CD4-positive, alpha-beta T cell treated with Interleukin-4 for 4 hours (primary cell): ENCODE results near the gene MPDZ.

Experiments used
- DNase-seq: peaks from one replicate; pipeline ENCODE4 v3.0.0-alpha.2; 2020

The MPDZ gene

DNA sequence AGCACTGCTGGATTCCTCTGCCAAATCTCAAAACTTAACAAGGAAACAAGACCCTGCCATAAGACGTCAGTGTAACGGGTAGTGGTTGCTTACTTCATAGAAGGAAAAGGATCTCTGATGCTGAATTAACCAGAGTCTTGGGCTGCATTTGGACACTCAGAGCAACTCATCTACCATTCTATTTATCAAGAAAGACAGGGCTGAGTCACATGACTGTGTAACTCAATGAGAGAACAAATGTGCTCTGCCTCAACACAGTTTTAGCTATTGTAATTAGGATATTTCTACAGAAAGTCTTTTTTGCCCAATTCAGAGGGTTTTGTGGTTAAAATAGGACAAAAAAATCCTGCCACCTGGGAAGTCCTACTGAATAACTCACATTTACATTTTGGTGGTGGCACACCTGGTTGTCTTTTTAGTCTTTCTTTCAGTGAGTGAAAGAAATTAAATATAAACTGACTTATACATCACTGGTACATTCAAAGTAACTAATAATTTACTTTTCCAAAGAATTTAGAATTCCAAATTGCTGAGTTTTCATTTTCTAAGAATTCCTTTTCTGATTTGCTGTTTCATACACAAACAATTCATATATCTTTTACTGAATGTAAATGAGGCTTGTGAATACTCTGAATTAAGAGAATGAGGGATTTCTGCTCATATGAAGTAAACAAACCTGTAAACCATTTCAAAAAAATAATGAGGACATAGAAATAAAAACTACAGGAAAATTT is 104.4 kb downstream of the MPDZ start:
- DNase-seq, result no peak

DNA sequence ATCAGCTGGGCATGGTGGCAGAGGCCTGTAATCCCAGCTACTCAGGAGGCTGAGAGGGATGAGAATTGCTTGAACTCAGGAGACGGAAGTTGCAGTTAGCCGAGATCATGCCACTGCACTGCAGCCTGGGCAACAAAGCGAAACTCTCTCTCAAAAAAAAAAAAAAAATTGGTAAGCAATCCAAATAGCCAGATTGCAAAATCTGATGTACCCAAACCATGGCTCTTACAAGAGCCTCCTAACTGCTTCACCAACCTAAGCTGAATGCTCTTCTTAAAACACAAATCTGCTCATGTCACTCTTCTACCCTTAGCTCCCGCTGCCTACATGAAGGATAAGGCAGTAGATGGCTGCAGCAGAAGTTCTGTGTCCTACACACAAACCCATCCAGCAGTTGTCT is 105.9 kb downstream of the MPDZ start:
- no peak for DNase-seq

DNA sequence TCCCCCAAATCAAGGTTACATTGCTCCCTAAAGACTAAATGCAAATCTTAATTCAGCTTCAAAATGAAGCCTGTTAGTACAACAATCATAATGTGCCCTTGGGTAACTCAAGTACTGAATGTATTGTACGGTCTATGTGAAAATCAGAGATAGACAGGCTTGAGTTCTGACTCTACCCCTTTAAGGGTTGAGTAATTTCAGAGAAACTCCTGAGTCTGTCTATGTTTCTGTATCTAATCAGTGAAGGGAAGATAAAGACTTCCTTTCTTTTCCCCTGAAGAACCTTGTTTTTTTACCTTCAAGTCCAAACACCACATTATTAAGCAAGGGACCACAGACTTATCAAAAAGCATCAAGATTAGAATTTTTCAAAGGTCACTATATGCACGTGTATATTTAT is 108.2 kb downstream of the MPDZ start:
- DNase-seq, result no peak

DNA sequence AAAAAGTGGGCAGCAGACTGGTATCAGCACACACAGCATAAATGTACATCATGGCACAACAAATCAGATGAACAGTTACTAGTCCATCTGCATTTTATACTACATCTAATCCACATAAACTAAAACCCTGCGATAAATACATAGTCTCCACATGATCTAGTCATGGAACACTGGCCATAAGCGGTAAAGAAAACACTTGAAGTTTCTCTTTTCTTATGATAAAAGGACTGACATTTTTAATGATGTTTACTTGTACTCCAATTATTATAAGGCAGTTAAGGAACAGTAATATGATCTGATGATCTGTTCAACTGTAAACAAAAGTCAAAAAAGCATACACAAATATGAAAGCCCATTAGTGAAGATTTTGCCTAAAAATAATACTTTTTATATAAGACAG is 112.5 kb downstream of the MPDZ start:
- DNase-seq, result no peak

DNA sequence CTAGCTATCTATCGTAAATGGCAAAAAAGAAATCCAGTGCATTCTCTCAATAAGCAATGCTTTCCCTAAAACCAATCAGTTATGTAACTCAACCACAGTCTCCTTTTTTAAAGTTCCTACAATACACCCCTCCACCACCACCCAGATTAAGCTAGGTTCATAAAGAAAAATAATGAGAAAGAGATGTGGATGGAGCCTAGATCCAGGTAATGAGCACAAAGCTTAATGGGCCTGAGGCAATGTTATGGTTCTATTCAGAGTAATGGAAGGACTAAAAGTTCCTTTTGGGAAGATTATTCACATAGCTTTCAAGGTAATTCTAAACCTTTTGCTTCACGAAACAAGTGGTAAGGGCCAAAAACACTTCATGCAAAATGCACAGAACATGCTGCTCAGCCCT is 113.5 kb downstream of the MPDZ start:
- no peak for DNase-seq

DNA sequence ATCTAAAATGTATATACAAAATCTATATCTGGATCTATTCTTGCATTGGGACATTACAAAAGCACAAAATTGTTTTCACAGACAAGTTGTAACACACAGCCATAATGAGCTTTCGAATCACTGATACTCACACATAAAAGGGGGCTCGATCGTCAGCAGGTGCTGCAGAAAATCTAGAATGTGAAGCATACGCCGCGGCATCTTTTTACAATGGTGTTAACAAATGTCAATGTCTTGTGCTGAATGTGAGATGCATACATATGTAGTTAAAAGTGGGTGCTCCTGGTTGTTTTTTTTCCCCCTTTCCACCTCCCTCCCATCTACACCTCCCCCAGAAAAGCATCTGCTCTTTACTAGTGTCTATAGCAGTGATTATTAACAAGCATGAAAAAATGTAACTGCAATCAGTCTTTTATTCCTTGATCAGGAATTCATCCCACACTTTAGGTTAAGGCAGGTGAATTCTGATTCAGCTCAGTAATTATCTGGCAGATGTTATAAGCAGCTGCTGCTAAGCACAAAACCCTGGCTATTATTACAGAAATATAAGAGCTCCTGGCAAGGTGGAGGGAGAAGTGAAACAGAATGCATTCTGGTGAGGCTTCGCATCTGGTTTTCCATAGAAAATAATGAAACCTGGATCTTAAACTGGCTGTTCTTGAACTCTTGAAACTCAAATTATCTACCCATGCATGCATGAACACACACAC is 114.1 kb downstream of the MPDZ start:
- no peak for DNase-seq

DNA sequence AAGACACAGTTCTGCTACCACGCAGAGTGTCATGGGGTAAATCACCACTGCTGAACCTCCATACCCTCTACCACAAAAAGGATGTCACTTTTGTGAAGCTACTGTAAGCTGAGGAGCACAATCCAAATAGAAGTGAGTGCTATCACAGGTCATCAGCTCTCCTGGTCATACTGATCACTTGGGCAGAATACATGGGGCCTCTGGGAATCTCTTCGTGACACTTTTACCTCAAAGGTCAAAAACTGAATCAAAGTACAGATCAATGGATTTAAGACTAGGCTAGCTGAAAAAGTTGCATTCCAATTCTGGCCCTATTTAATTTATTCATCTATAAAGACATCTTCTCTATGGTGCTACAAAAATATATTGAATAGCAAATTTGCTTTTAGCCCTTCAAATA is 115.5 kb downstream of the MPDZ start:
- DNase-seq, result no peak

DNA sequence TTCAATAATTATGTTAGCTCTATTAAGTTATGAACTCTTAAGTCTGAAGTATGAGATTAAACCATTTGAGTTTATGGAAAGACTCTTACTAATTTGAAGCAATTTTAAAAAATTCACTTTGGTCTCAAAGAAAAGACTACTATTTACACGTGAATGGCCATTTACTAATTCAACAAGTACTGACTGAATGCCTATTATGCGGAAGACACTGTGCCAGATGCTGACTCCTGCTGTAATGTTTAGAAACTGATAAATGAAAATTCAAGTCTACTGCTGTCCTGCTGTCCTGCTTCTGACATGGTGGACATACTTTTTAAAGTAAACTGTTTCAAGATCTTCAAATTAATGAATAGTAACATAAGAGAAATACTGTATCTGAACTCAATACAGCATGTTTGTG is 116.2 kb downstream of the MPDZ start:
- no peak for DNase-seq

DNA sequence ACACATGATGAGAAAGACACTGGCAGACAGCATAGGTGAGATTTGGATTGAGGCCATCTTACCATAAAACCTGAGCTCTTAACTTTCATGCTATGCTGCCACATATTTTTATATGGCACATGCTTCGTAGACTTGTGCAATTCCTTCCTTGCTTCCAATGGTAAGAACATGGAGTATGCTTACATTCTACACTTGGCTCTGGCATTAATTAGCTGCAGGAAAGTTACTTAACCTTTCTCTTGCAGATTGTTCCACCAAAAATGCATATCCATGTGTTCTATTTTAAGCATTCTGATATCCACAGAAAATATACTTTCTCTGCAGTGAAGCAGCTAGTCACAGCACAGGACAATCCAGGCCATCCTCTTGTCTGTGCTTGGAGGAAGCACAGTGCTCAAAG is 119.4 kb downstream of the MPDZ start:
- no peak for DNase-seq

DNA sequence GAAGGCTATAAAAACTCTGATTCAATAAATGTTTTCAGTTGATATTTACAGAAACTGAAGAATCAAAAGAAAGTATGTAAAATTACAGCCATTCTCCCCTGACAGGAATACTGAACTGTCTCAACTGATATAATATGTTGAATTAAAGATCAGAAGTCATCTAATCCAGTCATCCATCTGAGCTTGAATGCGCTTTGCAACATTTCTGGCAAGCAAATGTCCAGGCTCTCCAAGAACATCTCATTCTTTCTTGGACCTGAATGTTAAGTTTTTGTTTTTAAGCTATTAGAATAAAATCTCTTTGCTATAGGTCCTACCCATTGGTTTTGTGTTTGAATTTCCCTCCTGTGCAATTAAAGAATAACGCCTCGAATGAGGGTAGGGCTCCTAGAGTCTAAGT is 120.5 kb downstream of the MPDZ start:
- DNase-seq, result no peak

DNA sequence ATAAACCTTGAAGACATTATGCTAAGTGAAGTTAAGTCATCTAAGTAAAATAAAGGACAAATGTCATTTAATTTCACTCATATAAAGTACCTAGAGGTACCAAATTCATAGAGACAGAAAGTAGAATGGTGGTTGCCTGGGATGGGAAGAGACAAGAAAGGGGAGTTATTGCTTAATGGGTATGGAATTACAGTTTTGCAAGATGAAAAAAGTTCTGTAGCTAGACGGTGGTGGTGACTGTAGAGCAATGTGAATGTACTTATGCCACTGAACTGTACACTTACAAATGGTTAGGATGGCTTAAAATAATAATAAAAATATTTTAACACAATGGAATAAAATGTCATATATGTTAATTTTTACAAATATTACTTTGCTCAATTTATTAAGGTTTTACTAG is 128.0 kb downstream of the MPDZ start:
- DNase-seq, result no peak

DNA sequence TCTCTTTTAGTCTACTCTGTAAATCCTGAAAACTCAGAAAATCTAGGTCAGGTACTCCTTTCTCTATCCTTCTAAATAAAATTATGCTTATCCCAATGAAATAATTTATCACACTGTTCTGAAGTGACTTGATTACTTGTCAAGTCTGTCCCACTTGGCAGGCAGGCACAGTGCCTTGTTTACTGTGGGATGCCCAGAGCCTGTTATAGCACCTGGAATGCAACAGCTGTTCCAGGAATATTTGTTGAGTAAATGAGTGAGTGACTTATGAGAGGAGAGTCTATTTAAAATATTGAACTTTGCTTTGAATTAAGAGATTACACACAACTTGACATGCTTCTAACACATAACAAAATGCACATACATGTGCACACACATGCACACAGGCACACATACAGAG is 130.0 kb downstream of the MPDZ start:
- DNase-seq, result no peak

DNA sequence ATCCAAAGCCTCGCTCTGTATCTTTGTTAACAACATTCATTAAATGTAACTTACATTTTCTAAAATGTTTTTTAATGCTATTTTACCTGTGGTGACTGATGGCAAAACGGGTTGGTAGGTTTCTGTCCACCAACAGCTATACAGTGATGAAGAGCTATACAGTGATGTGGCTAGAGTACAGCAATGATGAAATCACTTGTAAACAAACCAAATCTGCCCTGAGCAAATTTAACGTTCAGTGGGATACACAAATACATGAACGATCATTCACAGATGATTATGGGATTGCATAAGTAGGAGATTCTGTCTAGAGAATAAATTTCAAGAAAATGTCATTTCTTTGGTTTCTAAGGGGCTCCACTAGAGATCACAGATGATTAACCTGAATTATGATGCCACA is 132.7 kb downstream of the MPDZ start:
- no peak for DNase-seq

DNA sequence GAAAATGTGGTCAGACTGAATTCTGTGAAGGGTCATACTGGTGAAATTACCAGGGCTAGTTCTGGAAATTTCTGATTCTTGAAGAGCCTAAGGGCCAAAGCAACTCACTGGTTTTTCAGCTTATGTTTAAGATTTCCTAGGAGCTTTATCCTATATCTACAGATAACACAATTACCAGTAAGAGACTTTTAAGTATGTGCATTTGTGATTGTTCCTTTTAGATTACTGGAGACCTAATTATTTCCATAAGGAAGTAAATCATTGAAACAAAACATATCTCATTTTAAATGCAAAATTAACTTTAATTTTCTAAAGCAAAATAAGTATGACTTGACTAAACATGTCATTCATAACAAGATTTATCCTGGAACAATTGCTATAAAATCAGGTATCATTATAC is 134.2 kb downstream of the MPDZ start:
- DNase-seq, result no peak

DNA sequence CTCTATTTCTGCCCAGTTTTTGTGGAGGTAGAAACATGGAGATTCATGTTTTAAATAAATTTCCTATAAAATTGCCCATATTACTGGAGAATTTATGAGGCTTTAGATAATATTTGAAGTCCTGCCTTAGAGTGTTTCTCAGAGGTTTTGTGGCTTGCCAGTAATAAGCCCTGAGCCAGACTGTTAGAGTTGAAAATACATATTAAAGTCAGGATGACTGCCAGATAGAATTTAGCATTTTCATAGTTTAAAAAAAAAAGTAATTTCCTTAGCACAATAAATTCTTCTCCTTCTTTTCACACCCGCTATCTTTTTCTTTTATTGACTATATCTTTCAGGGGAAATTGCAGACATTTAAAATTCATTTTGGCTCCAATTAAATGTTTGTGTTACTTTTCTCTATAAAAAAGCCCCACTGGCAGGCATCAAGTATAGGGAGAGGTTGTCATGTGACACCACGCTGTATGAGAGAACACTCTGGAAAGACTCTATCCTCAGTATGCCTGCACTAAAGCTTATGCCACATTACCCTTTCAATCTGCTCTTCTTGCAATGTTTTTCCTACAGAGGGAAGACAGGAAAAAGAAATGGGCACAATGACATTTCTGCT is 135.2 kb downstream of the MPDZ start:
- no peak for DNase-seq

DNA sequence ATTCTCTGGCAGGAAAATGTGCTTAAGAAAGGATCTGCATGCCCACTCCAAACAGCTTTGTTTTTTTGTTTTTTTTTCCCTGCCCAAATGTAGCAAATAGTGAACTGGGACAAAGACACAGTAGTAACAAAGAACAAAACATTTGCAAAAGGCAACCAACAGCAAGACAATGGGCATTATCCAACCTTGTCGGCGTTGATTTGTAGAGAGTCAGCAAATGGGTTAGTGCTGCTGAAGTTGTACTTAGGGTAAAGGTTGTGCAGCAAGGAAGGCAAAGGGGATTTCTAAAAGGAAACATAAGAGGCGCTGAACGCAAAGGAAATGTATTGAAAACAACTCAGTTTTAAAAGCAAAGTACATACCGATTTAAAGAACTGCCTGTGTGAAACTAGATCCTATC is 136.2 kb downstream of the MPDZ start:
- DNase-seq, result no peak

DNA sequence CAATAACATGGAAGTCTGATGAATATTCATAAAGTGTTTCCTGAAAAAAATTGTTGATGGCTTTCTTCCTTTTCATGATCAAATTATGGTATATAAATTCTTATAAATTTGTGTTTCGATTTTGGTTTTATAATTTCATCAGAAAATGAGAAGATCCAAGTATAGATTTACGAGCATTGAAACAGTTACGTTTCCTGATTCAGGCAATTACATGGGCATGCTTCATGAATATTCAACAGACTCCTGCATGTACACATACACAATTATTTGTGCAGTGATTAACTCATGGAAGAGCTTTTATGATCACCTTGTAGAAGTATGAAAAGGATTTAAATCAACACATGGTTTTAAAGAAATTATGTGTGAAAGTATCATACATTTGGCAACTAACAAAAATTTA is 136.7 kb downstream of the MPDZ start:
- no peak for DNase-seq

DNA sequence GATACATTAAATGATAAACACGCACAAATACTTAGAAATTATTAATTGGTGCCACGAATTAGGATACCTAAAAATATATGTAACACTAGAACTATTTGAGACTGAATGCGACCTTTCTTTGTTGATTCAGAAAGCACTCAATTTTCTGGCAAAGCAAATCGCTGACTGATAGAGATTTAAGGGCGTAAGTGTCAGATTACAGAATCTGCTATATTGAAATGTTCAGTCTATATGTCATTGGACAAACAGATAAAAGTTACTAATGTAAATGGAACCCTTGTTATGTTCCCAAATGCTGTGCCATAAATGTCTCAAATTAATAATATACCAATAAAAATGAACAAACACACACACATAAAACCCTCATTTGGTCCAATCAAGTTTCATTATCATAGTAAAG is 137.9 kb downstream of the MPDZ start:
- no peak for DNase-seq

DNA sequence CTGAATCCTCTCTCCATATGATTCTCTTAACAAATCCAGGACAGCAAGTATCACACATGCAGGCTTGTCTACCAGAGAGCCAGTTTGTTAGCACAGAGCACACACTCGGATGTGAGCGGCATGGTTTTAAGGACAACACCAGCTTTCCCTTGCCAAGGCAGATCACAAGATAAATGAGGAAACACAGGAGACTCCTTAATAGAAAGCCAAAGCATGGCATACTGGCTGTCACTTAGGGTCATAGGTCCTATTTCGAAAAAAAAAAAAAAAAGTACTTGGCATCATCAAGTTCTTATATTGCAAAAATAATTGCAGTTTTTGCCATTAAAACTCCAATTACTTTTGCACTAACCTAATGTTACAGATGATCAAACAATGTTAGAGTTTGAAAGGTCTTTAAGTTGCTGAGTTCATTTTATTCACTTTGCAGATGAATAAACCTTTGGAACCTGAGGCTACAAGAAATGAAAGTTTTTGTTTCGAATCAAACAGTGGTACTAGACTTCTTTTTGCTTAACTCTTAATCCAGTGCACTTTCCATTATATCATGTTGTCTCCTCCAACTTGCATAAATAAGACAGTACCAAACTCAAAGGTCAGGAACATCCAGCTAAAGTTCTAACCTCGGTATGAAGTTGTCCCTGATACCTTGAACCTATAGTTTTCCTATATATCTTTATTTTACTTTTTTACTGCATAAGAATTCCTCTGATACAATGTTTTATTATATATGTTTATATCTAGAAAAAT is 138.5 kb downstream of the MPDZ start:
- DNase-seq, result no peak

DNA sequence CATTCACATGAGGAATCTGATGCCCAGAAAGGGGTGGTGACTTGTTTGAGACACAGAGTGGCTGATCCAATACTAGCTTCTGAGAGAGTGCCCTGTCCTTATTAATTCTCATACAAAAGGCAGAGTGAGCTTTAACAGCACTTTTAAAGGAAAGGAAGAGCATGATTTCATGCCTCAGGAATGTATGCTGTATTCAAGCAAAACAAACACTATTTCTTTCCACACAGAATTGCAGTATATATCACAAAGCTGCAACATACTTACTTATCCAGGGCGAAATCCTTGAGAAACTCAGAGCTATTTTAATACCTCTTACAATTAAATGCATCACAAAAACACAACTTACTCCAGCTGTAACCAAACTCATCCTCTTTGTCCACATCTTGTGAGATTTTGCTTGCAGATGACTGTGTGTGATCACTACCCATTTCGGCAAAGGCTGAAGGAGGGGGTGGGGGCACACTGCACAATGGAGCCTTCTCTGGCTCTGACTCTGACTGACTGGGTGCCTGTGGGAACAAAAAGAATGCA is 139.8 kb downstream of the MPDZ start:
- DNase-seq, result no peak

DNA sequence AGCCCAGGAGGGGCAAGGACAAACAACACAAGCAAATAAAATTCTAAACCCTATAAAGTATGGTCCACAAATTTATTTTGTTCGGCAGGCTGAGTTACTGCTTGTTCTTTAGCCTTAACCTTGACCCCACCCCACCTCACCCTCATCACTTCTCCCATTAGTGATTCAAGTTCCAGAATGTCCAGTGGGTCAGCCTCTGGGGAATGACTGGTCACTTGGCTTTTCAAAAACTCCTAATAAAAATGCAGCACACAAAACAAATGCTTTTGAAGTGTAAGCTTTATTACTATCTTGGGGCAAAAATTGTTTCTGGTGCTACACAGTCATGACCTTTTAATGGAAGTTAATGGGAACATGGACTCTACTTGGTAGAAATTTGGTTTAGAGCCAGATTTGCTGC is 142.1 kb downstream of the MPDZ start:
- no peak for DNase-seq

DNA sequence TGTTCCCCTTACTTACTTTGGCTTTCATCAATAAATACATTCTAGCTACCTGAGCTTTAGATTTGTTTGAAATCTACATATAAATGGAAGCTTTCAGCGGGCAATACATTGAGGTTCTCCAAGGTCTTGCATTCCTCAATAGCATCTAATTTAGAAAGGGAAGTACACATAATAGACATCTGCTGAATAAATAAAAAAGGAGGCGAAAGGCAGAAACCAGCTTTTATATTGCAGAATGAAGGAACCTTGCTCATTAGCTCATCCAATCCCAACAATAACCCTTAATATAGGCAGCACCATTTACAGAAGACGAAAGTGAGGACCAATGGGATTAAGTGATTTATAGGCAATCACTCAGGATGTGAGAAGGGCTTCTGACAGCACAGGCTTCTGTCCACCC is 147.5 kb downstream of the MPDZ start:
- DNase-seq, result no peak

DNA sequence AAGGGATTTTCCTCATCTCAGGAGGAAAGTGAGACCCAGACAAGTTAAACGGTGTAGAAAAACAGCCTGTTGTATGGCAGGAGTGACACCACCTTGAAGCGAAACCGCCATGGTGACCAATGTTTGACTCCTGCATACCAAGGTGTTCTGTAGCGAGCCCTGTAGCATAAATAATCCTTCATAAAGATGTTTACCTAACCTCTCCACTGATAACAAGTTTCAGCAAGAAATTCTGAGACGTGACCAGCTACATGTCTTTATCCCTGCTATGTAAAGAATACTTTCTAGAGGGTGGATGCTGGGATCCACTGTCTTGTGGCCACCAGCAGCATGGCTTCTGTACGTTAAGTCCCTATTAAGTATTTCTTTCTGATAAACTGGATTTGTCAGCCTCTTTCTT is 148.1 kb downstream of the MPDZ start:
- no peak for DNase-seq
